SK-N-SH (cell line): Measurements from ENCODE around the gene SPAG9. TPM values are rescaled to one million over a fixed set of nuclear protein-coding genes. Genes with fewer than 3 reads are reported as not detected.

Source experiments
- CTCF ChIA-PET: fragments of 300-600, 350-600 bp; formaldehyde crosslinking; extraction: SDS; loops from one replicate; lab custom pipeline; 2021; lab: Yijun Ruan, JAX
- POLR2A ChIA-PET: fragments of 350-600 bp; sonication (Branson Sonifier 250); formaldehyde crosslinking; extraction: SDS; loops from one replicate; lab custom pipeline; 2020; ENCODE audit warnings: antibody characterized with exemption, inconsistent platforms; lab: Yijun Ruan, JAX
- DNase-seq: peaks from one replicate; pipeline ENCODE4 v3.0.0; 2012
- H2AFZ ChIP-seq: fragments of 200-600 bp; sonication (generic); 2 replicates; pipeline ENCODE4 v1.8.1; 2016; ENCODE audit warnings: antibody characterized with exemption, mild to moderate bottlenecking, low read depth
- H3F3A ChIP-seq: fragments of 200-600 bp; sonication (generic); replicated peaks from 2 replicates; pipeline ENCODE3; 2016; ENCODE audit warnings: antibody characterized with exemption, mild to moderate bottlenecking; ENCODE audit not compliant: insufficient read depth
- H3K27ac ChIP-seq, 2 experiments: fragments of 200-500 bp in 1 of 2; fragments of 200-600 bp in 1 of 2; sonication (Bioruptor generic) in 1 of 2; sonication (generic), shearing (Covaris generic) in 1 of 2; 2 replicates each; pipeline versions ENCODE4 v1.5.1 to v1.6.1; 2014 to 2016; ENCODE audit warnings: low read depth in 2 of 2, inconsistent platforms in 1 of 2, low read length in 1 of 2, mild to moderate bottlenecking in 1 of 2, mixed read lengths in 1 of 2
- H3K27me3 ChIP-seq: fragments of 200-600 bp; sonication (generic), shearing (Covaris generic); 2 replicates; pipeline ENCODE4 v1.6.1; 2016; ENCODE audit warnings: mixed run types; ENCODE audit not compliant: insufficient read depth
- H3K36me3 ChIP-seq, 2 experiments: fragments of 200-500 bp in 1 of 2; fragments of 200-600 bp in 1 of 2; sonication (Bioruptor generic) in 1 of 2; sonication (generic) in 1 of 2; replicated peaks in 1 of 2; 2 replicates each; pipeline versions ENCODE3 to v1.5.1; 2014 to 2016; ENCODE audit warnings: low read length in 1 of 2, mild to moderate bottlenecking in 1 of 2; ENCODE audit not compliant: insufficient read depth in 2 of 2, control insufficient read depth in 1 of 2
- H3K4me1 ChIP-seq, 2 experiments: fragments of 200-500 bp in 1 of 2; fragments of 200-600 bp in 1 of 2; sonication (Bioruptor generic) in 1 of 2; sonication (generic), shearing (Covaris generic) in 1 of 2; 2 replicates each; pipeline versions ENCODE4 v1.5.1 to v1.6.1; 2014 to 2016; ENCODE audit warnings: low read depth in 1 of 2, low read length in 1 of 2, mixed run types in 1 of 2; ENCODE audit not compliant: insufficient read depth in 2 of 2, control insufficient read depth in 1 of 2
- H3K4me2 ChIP-seq: fragments of 200-600 bp; sonication (generic), shearing (Covaris generic); 2 replicates; pipeline ENCODE4 v1.6.1; 2017; ENCODE audit warnings: mixed run types
- H3K4me3 ChIP-seq, 2 experiments: fragments of 200-500 bp in 1 of 2; fragments of 200-600 bp in 1 of 2; sonication (Bioruptor generic) in 1 of 2; sonication (generic), shearing (Covaris generic) in 1 of 2; 2 replicates each; pipeline versions ENCODE4 v1.5.1 to v1.8.1; 2014 to 2016; ENCODE audit warnings: low read depth in 2 of 2, inconsistent platforms in 1 of 2, low read length in 1 of 2, mild to moderate bottlenecking in 1 of 2, mixed read lengths in 1 of 2, moderate library complexity in 1 of 2
- H3K79me2 ChIP-seq: fragments of 200-600 bp; sonication (generic); 2 replicates; pipeline ENCODE4 v1.8.1; 2017; ENCODE audit warnings: mild to moderate bottlenecking; ENCODE audit not compliant: insufficient read depth
- H3K9ac ChIP-seq: fragments of 200-600 bp; sonication (generic); 2 replicates; pipeline ENCODE4 v1.6.1; 2017; ENCODE audit warnings: mixed run types
- H3K9me2 ChIP-seq: fragments of 200-600 bp; sonication (generic); 2 replicates; pipeline ENCODE4 v1.6.1; 2017; ENCODE audit warnings: mixed run types
- H3K9me3 ChIP-seq: fragments of 200-600 bp; sonication (generic); 2 replicates; pipeline ENCODE4 v1.6.1; 2017; ENCODE audit warnings: mixed run types, mild to moderate bottlenecking, moderate library complexity
- H4K20me1 ChIP-seq: fragments of 200-600 bp; sonication (generic); 2 replicates; pipeline ENCODE4 v1.6.1; 2017; ENCODE audit warnings: mild to moderate bottlenecking, mixed run types; ENCODE audit not compliant: insufficient read depth
- EZH2phosphoT487 ChIP-seq: fragments of 200-600 bp; sonication (generic); IDR thresholded peaks from 2 replicates; pipeline ENCODE4 v1.6.1; 2017; ENCODE audit warnings: low read depth, mixed run types, mild to moderate bottlenecking, antibody characterized with exemption, moderate library complexity, borderline replicate concordance
- FOSL2 ChIP-seq: IDR thresholded peaks from 2 replicates; pipeline ENCODE4 v1.4.0; 2012; ENCODE audit warnings: low read depth, mild to moderate bottlenecking, moderate library complexity, borderline replicate concordance
- FOXJ3 ChIP-seq: sonication (generic); formaldehyde crosslinking; IDR thresholded peaks from 2 replicates; pipeline ENCODE4 v1.5.1; 2020; ENCODE audit warnings: mild to moderate bottlenecking, missing genetic modification reagents
- FOXM1 ChIP-seq: IDR thresholded peaks from 2 replicates; pipeline ENCODE4 v1.4.0; 2012; ENCODE audit warnings: low read depth, mild to moderate bottlenecking
- GATA2 ChIP-seq: sonication (generic); formaldehyde crosslinking; IDR thresholded peaks from 2 replicates; pipeline ENCODE4 v1.5.0; 2020; ENCODE audit warnings: mild to moderate bottlenecking, missing genetic modification reagents
- JUND ChIP-seq: IDR thresholded peaks from 2 replicates; pipeline ENCODE4 v1.4.0; 2012
- MXI1 ChIP-seq: IDR thresholded peaks from 2 replicates; pipeline ENCODE4 v1.6.1; 2012; ENCODE audit warnings: mild to moderate bottlenecking, low read depth, low read length, improper control_type of control experiment
- NFIC ChIP-seq: IDR thresholded peaks from 2 replicates; pipeline ENCODE4 v1.4.0; 2012; ENCODE audit warnings: borderline replicate concordance
- NRF1 ChIP-seq: IDR thresholded peaks from 2 replicates; pipeline ENCODE4 v1.6.1; 2012; ENCODE audit warnings: low read depth, mild to moderate bottlenecking, low read length
- POLR2AphosphoS5 ChIP-seq: IDR thresholded peaks from 2 replicates; pipeline ENCODE4 v1.6.1; 2012; ENCODE audit warnings: low read depth, low read length
- RAD21 ChIP-seq: IDR thresholded peaks from 2 replicates; pipeline ENCODE4 v1.6.1; 2012; ENCODE audit warnings: mild to moderate bottlenecking, low read length
- RCOR1 ChIP-seq: fragments of 150-350 bp; IDR thresholded peaks from 2 replicates; pipeline ENCODE4 v1.6.1; 2017; ENCODE audit warnings: antibody characterized with exemption, low read length
- SMC3 ChIP-seq: IDR thresholded peaks from 2 replicates; pipeline ENCODE4 v1.6.1; 2012; ENCODE audit warnings: low read depth, low read length, improper control_type of control experiment
- TAF1 ChIP-seq: IDR thresholded peaks from 2 replicates; pipeline ENCODE4 v1.6.1; 2012; ENCODE audit warnings: low read depth, mild to moderate bottlenecking, low read length, moderate library complexity, borderline replicate concordance
- ZBTB33 ChIP-seq: IDR thresholded peaks from 2 replicates; pipeline ENCODE4 v1.4.0; 2012; ENCODE audit warnings: low read depth, borderline replicate concordance
- WGBS: methylation state at CpG from one replicate; pipeline ENCODE4 v1.1.6; 2017; ENCODE audit warnings: low lambda C conversion rate; 5-methylcytosine and 5-hydroxymethylcytosine counted together
- polyA plus RNA-seq, 3 experiments: library from polyadenylated mRNA; depleted of rRNA; stranded (reverse); fragments of >200 nt; gene quantifications; 2 replicates each; pipeline ENCODE4 v1.2.3, GENCODE V29; 2012
- TF ChIP-seq, protein P1 (sequence below): IDR thresholded peaks from 2 replicates; pipeline ENCODE4 v1.4.0; 2012; ENCODE audit warnings: low read depth, borderline replicate concordance
- TF ChIP-seq, protein P2 (sequence below): fragments of 150-350 bp; IDR thresholded peaks from 2 replicates; pipeline ENCODE4 v1.6.1; 2016; ENCODE audit warnings: mild to moderate bottlenecking, low read depth, low read length
- TF ChIP-seq, protein P3 (sequence below): fragments of 150-350 bp; IDR thresholded peaks from 2 replicates; pipeline ENCODE4 v1.6.1; 2017; ENCODE audit warnings: antibody characterized with exemption, low read length, low read depth, borderline replicate concordance
- TF ChIP-seq, protein P4 (sequence below): IDR thresholded peaks from 2 replicates; pipeline ENCODE4; 2012

Gene SPAG9
- polyA plus RNA-seq, 1 of the 3 experiments (the other 2 are of a cell fraction): 32.1 TPM

GRCh38 chr17:50972577-50972976 lies 148.1 kb downstream of the SPAG9 start (continued):
- TF ChIP-seq, protein P1, sequence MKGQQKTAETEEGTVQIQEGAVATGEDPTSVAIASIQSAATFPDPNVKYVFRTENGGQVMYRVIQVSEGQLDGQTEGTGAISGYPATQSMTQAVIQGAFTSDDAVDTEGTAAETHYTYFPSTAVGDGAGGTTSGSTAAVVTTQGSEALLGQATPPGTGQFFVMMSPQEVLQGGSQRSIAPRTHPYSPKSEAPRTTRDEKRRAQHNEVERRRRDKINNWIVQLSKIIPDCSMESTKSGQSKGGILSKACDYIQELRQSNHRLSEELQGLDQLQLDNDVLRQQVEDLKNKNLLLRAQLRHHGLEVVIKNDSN: no peak

GRCh38 chr17:50967795-50968194 lies 152.9 kb downstream of the SPAG9 start:
- 56% methylated on average over 1 of the region's 1 CpG for WGBS
- POLR2A ChIA-PET: no interaction called here

DNA sequence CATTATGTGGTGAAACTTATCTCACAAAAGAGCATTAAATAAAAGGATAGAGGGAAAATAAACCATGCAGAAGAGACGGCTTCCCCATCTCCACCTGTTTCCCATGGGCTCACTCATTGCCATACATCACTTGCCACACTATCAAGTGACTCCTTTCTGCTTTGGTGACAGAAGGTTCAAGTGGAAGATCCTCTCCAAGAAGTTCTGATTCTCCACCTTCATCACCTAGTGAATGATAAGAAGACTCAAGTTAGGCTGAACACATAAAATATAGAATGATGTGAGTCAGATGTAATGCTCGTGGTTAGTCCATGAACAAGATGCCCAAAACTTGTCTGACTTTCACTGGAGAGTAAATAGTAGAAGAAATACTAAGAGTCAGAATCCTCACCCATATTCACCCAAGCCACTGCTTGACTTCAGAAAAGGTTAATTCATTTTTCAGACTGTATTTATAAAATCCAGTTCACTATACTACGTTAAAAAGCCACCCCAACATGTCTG lies 154.5 kb downstream of the SPAG9 start:
- Histone ChIP-seq H3K9me3 (no peaks in the 10 kb centered on the region), H3K79me2 (no peaks in the 10 kb centered on the region), H3K9me2 (no peaks in the 10 kb centered on the region), H2AFZ (no peak overlapping the region), H3K27ac (no peak overlapping the region), H3K36me3 (peaks cover 64 to 75% of the 10 kb centered on the region in 2 experiments), H3K9ac (no peak overlapping the region), H3K4me2 (no peak overlapping the region), H3F3A (peaks cover 9% of the 10 kb centered on the region), H3K4me3 (no peak overlapping the region), H4K20me1 (no peaks in the 10 kb centered on the region), H3K4me1 (peaks cover 0 to 6% of the 10 kb centered on the region in 2 experiments; a peak in 1 of 4 replicates), H3K27me3 (no peaks in the 10 kb centered on the region)
- ChIA-PET CTCF (interaction anchor here (0.8 to 2.7 kb wide), 8 partner anchors 10 to 183 kb away, joined by 3 to 32 read pairs (median 6); no protein-coding TSS in a partner anchor), POLR2A (interaction anchor here (0.8 to 1.1 kb wide), 2 partner anchors 99 to 100 kb away, joined by 4 to 6 read pairs; partner anchors contain the start of gene TOB1)
- no peak for DNase-seq
- 96% methylated on average over 3 of the region's 3 CpGs for WGBS
- TF ChIP-seq RCOR1 (no peak), TAF1 (no peak), SMC3 (no peak), GATA2 (no peak), ZBTB33 (no peak), RAD21 (no peak), FOXJ3 (CRISPR knock-in tag) (no peak), POLR2AphosphoS5 (no peak), MXI1 (no peak), JUND (no peak), FOXM1 (no peak), NFIC (no peak)
- TF ChIP-seq, protein P2, sequence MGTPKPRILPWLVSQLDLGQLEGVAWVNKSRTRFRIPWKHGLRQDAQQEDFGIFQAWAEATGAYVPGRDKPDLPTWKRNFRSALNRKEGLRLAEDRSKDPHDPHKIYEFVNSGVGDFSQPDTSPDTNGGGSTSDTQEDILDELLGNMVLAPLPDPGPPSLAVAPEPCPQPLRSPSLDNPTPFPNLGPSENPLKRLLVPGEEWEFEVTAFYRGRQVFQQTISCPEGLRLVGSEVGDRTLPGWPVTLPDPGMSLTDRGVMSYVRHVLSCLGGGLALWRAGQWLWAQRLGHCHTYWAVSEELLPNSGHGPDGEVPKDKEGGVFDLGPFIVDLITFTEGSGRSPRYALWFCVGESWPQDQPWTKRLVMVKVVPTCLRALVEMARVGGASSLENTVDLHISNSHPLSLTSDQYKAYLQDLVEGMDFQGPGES: no peak
- TF ChIP-seq, protein P3, sequence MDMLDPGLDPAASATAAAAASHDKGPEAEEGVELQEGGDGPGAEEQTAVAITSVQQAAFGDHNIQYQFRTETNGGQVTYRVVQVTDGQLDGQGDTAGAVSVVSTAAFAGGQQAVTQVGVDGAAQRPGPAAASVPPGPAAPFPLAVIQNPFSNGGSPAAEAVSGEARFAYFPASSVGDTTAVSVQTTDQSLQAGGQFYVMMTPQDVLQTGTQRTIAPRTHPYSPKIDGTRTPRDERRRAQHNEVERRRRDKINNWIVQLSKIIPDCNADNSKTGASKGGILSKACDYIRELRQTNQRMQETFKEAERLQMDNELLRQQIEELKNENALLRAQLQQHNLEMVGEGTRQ: no peak

More at GRCh38 chr17:50967795-50968194, 152.9 kb downstream of the SPAG9 start:
- Histone ChIP-seq H3K9me2 (no peaks in the 10 kb centered on the region), H3K27me3 (no peaks in the 10 kb centered on the region), H3K79me2 (no peaks in the 10 kb centered on the region), H3K4me1 (peaks cover 0 to 12% of the 10 kb centered on the region in 2 experiments; a peak in 2 of 4 replicates), H3K9me3 (no peaks in the 10 kb centered on the region), H2AFZ (no peak overlapping the region), H3K36me3 (peaks cover 50 to 72% of the 10 kb centered on the region in 2 experiments), H3K4me3 (no peak overlapping the region), H3K27ac (no peak overlapping the region), H3F3A (peaks cover 9% of the 10 kb centered on the region), H3K4me2 (no peak overlapping the region), H3K9ac (no peak overlapping the region), H4K20me1 (no peaks in the 10 kb centered on the region)
- DNase-seq: no peak
- TF ChIP-seq NRF1 (no peak), RAD21 (no peak), POLR2AphosphoS5 (no peak), FOSL2 (no peak), EZH2phosphoT487 (no peak)
- TF ChIP-seq, protein P4, sequence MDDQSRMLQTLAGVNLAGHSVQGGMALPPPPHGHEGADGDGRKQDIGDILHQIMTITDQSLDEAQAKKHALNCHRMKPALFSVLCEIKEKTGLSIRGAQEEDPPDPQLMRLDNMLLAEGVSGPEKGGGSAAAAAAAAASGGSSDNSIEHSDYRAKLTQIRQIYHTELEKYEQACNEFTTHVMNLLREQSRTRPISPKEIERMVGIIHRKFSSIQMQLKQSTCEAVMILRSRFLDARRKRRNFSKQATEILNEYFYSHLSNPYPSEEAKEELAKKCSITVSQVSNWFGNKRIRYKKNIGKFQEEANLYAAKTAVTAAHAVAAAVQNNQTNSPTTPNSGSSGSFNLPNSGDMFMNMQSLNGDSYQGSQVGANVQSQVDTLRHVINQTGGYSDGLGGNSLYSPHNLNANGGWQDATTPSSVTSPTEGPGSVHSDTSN: no peak
- CTCF ChIA-PET: interaction anchor here (0.7 to 4.0 kb wide), 4 partner anchors 10 to 185 kb away, joined by 3 to 25 read pairs (median 6); no protein-coding TSS in a partner anchor
